Mesendoderm (in vitro differentiated cells): ENCODE results near the gene IL2RA.

Experiments
- DNase-seq: peaks from one replicate; pipeline ENCODE4 v3.0.0; 2013
- H2AK5ac ChIP-seq: 2 replicates; pipeline ENCODE4 v1.6.1; 2013; ENCODE audit warnings: low read length, inconsistent platforms
- H2BK120ac ChIP-seq: 2 replicates; pipeline ENCODE4 v1.6.1; 2013; ENCODE audit warnings: low read depth, mild to moderate bottlenecking, low read length, moderate library complexity, mixed read lengths
- H2BK15ac ChIP-seq: replicated peaks from 2 replicates; pipeline ENCODE4 v1.6.1; 2013; ENCODE audit warnings: low read depth, mild to moderate bottlenecking, moderate library complexity
- H2BK5ac ChIP-seq: 2 replicates; pipeline ENCODE4 v1.6.1; 2013; ENCODE audit warnings: low read length, inconsistent platforms
- H3K18ac ChIP-seq: 2 replicates; pipeline ENCODE4 v1.6.1; 2013; ENCODE audit warnings: mild to moderate bottlenecking, low read length, mixed read lengths
- H3K23ac ChIP-seq: one replicate; pipeline ENCODE4 v1.6.1; 2013; ENCODE audit warnings: low read length
- H3K27ac ChIP-seq: 2 replicates; pipeline ENCODE4 v1.5.1; 2013; ENCODE audit warnings: low read depth, mild to moderate bottlenecking, inconsistent platforms, low read length, moderate library complexity
- H3K27me3 ChIP-seq: 2 replicates; pipeline ENCODE4 v1.6.1; 2013; ENCODE audit warnings: low read length, control low read depth, mild to moderate bottlenecking, inconsistent platforms; ENCODE audit not compliant: insufficient read depth, poor library complexity
- H3K36me3 ChIP-seq: 2 replicates; pipeline ENCODE4 v1.6.1; 2013; ENCODE audit warnings: low read length, inconsistent platforms; ENCODE audit not compliant: control insufficient read depth, insufficient read depth
- H3K4ac ChIP-seq: one replicate; pipeline ENCODE4 v1.6.1; 2013; ENCODE audit warnings: low read depth, mild to moderate bottlenecking, low read length, moderate library complexity
- H3K4me1 ChIP-seq: 2 replicates; pipeline ENCODE4 v1.6.1; 2013; ENCODE audit warnings: low read depth, low read length, inconsistent platforms; ENCODE audit not compliant: control insufficient read depth
- H3K4me2 ChIP-seq: 2 replicates; pipeline ENCODE4 v1.6.1; 2013; ENCODE audit warnings: low read length
- H3K4me3 ChIP-seq: 2 replicates; pipeline ENCODE4 v1.5.1; 2013; ENCODE audit warnings: mild to moderate bottlenecking, low read length
- H3K56ac ChIP-seq: one replicate; pipeline ENCODE4 v1.6.1; 2013; ENCODE audit warnings: low read length
- H3K79me1 ChIP-seq: 2 replicates; pipeline ENCODE4 v1.6.1; 2013; ENCODE audit warnings: low read length, inconsistent platforms
- H3K79me2 ChIP-seq: 2 replicates; pipeline ENCODE4 v1.6.1; 2013; ENCODE audit warnings: mild to moderate bottlenecking, low read length; ENCODE audit not compliant: control insufficient read depth, insufficient read depth
- H3K9ac ChIP-seq: 2 replicates; pipeline ENCODE4 v1.6.1; 2013; ENCODE audit warnings: low read length, inconsistent platforms
- H4K5ac ChIP-seq: one replicate; pipeline ENCODE4 v1.6.1; 2013; ENCODE audit warnings: low read length
- H4K8ac ChIP-seq: one replicate; pipeline ENCODE4 v1.6.1; 2013; ENCODE audit warnings: low read depth, mild to moderate bottlenecking, control low read depth, low read length, moderate library complexity
- WGBS: extraction: QIAGEN DNeasy Blood & Tissue Kit; methylation state at CpG from one replicate; pipeline ENCODE4 v1.1.7; 2013; ENCODE audit warnings: low lambda C conversion rate, missing lambda C conversion rate; ENCODE audit not compliant: insufficient coverage; ENCODE audit errors: extremely low coverage; 5-methylcytosine and 5-hydroxymethylcytosine counted together

The IL2RA gene

GRCh38 chr10:6070660-6071059 lies 8.5 kb upstream of the IL2RA start:
- Histone ChIP-seq H3K56ac (no peak overlapping the region), H3K18ac (no peak overlapping the region), H3K36me3 (no peaks in the 10 kb centered on the region), H4K8ac (no peak overlapping the region), H3K4ac (no peak overlapping the region), H3K4me1 (no peaks in the 10 kb centered on the region), H2BK120ac (no peak overlapping the region), H3K27me3 (no peaks in the 10 kb centered on the region), H2BK15ac (no peak overlapping the region), H3K79me1 (no peaks in the 10 kb centered on the region), H3K9ac (no peak overlapping the region), H3K79me2 (no peaks in the 10 kb centered on the region), H2BK5ac (no peak overlapping the region), H2AK5ac (no peak overlapping the region), H3K4me2 (no peak overlapping the region), H3K4me3 (no peak overlapping the region), H3K27ac (no peak overlapping the region), H3K23ac (no peak overlapping the region), H4K5ac (no peak overlapping the region)
- DNase-seq = no peak
- no CpG with 5 or more reads among the region's 5 CpGs for WGBS

GRCh38 chr10:6069081-6069931 lies 7.1 kb upstream of the IL2RA start:
- no peaks in the 10 kb centered on the region for H3K79me2 ChIP-seq
- H3K27me3 ChIP-seq = no peaks in the 10 kb centered on the region
- H3K18ac ChIP-seq = no peak overlapping the region
- H3K4me1 ChIP-seq = no peaks in the 10 kb centered on the region
- no peak overlapping the region for H3K27ac ChIP-seq
- H2BK15ac ChIP-seq = no peak overlapping the region
- no peak overlapping the region for H4K8ac ChIP-seq
- no peak overlapping the region for H2BK120ac ChIP-seq
- WGBS = no CpG with 5 or more reads among the region's 11 CpGs
- H2BK5ac ChIP-seq = no peak overlapping the region
- no peak overlapping the region for H3K23ac ChIP-seq
- H3K56ac ChIP-seq = no peak overlapping the region
- no peak for DNase-seq
- no peak overlapping the region for H3K9ac ChIP-seq
- no peak overlapping the region for H4K5ac ChIP-seq
- no peak overlapping the region for H3K4ac ChIP-seq
- no peak overlapping the region for H3K4me2 ChIP-seq
- H2AK5ac ChIP-seq = no peak overlapping the region
- H3K4me3 ChIP-seq = no peak overlapping the region
- no peaks in the 10 kb centered on the region for H3K79me1 ChIP-seq
- no peaks in the 10 kb centered on the region for H3K36me3 ChIP-seq

- Histone ChIP-seq H4K8ac (no peak overlapping the region), H3K27ac (no peak overlapping the region), H2BK15ac (no peak overlapping the region), H4K5ac (no peak overlapping the region), H3K9ac (no peak overlapping the region), H3K4ac (no peak overlapping the region), H3K56ac (no peak overlapping the region), H2BK120ac (no peak overlapping the region), H3K23ac (no peak overlapping the region), H3K79me1 (no peaks in the 10 kb centered on the region), H2AK5ac (no peak overlapping the region), H3K4me2 (no peak overlapping the region), H3K4me3 (no peak overlapping the region), H2BK5ac (no peak overlapping the region), H3K4me1 (no peaks in the 10 kb centered on the region), H3K27me3 (no peaks in the 10 kb centered on the region), H3K18ac (no peak overlapping the region), H3K36me3 (no peaks in the 10 kb centered on the region), H3K79me2 (no peaks in the 10 kb centered on the region)
- no peak for DNase-seq
- WGBS = no CpG with 5 or more reads among the region's 8 CpGs
Measured at GRCh38 chr10:6068422-6068821, 6.3 kb upstream of the IL2RA start.

GRCh38 chr10:6068006-6068405 lies 5.8 kb upstream of the IL2RA start:
- Histone ChIP-seq H3K9ac (no peak overlapping the region), H3K23ac (no peak overlapping the region), H2AK5ac (no peak overlapping the region), H3K4me3 (no peak overlapping the region), H3K36me3 (no peaks in the 10 kb centered on the region), H3K27me3 (no peaks in the 10 kb centered on the region), H2BK15ac (no peak overlapping the region), H3K18ac (no peak overlapping the region), H2BK5ac (no peak overlapping the region), H3K79me1 (no peaks in the 10 kb centered on the region), H2BK120ac (no peak overlapping the region), H3K4me1 (no peaks in the 10 kb centered on the region), H3K56ac (no peak overlapping the region), H3K79me2 (no peaks in the 10 kb centered on the region), H3K27ac (no peak overlapping the region), H3K4ac (no peak overlapping the region), H4K8ac (no peak overlapping the region), H4K5ac (no peak overlapping the region), H3K4me2 (no peak overlapping the region)
- no peak for DNase-seq
- no CpG with 5 or more reads among the region's 6 CpGs for WGBS

- Histone ChIP-seq H4K5ac (no peak overlapping the region), H2BK15ac (no peak overlapping the region), H2AK5ac (no peak overlapping the region), H3K9ac (no peak overlapping the region), H3K4me3 (no peak overlapping the region), H3K79me1 (no peaks in the 10 kb centered on the region), H2BK120ac (no peak overlapping the region), H3K18ac (no peak overlapping the region), H3K4me1 (no peaks in the 10 kb centered on the region), H3K79me2 (no peaks in the 10 kb centered on the region), H3K27me3 (no peaks in the 10 kb centered on the region), H3K27ac (no peak overlapping the region), H3K4me2 (no peak overlapping the region), H3K36me3 (no peaks in the 10 kb centered on the region), H3K56ac (no peak overlapping the region), H3K4ac (no peak overlapping the region), H3K23ac (no peak overlapping the region), H4K8ac (no peak overlapping the region), H2BK5ac (no peak overlapping the region)
- DNase-seq = no peak
- WGBS = 100% methylated on average over 1 of the region's 4 CpGs
Measured at GRCh38 chr10:6067457-6067856, 5.3 kb upstream of the IL2RA start.

- Histone ChIP-seq H3K27me3 (no peaks in the 10 kb centered on the region), H3K27ac (no peak overlapping the region), H3K36me3 (no peaks in the 10 kb centered on the region), H4K8ac (no peak overlapping the region), H3K9ac (no peak overlapping the region), H4K5ac (no peak overlapping the region), H3K4me2 (no peak overlapping the region), H3K79me1 (no peaks in the 10 kb centered on the region), H2AK5ac (no peak overlapping the region), H3K18ac (no peak overlapping the region), H3K79me2 (no peaks in the 10 kb centered on the region), H2BK15ac (no peak overlapping the region), H3K4me1 (no peaks in the 10 kb centered on the region), H2BK120ac (no peak overlapping the region), H3K23ac (no peak overlapping the region), H3K56ac (no peak overlapping the region), H3K4me3 (no peak overlapping the region), H2BK5ac (no peak overlapping the region), H3K4ac (no peak overlapping the region)
- no peak for DNase-seq
- no CpG with 5 or more reads among the region's 4 CpGs for WGBS
Measured at GRCh38 chr10:6065835-6066234, 3.7 kb upstream of the IL2RA start.
